GM18499 (cell line): ENCODE measurements around the gene FRMD4A.

Experiments used
- ATAC-seq: cut with Tn5 transposase; IDR thresholded peaks from one replicate; pipeline ENCODE4 v1.9.1; 2021; ENCODE audit warnings: moderate number of reproducible peaks; ENCODE audit not compliant: insufficient read depth, unreplicated experiment

Gene FRMD4A

DNA sequence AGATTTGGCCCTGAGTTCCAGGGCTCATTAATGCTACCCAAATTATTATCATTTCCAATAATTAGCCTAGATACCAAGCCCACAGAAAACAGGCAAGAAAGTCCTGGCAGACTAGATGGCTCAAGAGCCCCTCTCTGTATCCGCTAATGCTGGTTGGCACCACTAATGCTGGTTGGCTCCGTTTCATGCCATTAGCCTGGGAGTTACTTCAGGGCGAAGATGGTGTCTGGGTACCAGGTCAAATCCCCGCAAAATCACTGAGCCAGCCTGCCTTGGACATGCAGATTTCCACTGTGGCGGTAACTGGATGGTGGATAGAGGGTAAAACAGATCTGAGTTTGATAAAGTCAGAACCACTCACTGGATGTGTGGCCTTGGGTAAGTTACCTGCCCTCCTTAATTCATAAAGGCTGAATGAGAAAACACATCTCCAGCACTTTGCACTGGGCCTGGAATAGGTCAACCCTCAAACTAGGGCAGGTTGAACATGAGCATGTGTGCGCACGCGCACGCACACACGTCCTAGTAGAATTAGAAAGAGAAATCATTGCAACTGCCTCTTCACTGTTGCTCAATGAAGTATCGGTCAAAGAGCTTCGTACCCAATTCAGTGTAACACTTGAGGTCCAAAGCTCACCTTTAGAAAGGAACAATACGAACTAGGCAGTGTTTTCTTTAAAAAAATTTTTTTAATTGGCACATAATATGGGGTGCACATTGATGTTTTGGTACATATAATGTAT is 652.5 kb downstream of the FRMD4A start:
- ATAC-seq: no peak

DNA sequence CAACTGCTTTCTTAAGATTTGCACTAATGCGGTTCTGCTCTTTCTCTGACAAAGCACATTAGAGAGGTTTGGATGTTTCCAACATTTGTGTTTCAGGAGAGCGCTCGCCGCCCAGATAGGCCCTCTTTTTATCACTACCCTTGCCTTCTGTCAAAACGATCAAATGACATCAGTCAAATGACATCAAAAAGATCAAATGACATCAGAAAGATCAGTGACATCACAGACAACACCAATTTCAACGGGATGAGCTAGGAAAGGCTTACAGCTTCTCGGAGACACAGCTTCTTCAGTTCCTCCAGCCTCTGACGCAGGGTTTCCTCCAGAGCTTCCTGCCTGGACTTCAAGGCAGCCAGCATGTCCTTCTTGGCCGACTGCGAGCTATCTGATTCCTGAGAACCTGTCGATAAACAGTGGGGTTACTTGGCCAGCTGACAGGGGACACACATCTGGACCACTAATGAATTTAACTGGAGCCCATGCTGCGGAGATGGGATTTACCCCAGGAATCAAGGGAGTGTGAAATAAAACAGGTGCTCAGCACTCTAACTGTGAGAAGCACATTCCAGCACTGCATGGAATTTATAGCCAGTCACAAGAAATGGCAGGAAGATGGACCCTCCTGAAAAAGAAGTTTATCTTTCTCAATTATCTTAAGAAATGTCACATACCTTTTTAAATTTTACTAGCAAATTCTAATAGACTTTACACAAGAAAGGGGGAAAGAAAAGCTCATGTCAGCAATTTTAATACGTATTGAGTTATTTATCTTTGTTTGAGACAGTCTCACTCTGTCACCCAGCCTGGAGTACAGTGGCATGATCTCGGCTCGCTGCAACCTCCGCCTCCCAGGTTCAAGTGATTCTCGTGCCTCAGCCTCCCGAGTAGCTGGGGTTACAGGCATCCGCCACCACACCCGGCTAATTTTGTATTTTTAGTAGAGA is 655.8 kb downstream of the FRMD4A start:
- ATAC-seq: no peak

DNA sequence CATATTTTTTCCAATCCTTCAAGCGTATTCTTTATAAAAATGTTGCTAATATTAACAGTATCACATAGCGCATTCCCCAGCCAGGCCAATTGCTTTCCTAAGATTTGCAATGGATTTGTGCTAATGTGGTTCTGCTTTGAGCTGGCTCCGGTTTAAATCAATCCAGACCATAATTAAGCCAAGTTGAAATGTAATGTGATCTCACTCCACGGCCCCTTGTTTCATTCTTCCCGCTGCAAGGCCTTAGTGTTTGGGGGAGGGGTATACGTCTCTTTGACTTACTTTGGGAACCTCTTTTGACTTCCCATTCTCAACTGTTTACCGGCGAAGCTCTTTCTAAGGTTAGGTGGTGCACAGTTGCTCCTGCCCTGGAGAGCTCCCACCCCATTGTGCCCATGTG is 657.6 kb downstream of the FRMD4A start:
- ATAC-seq: no peak

DNA sequence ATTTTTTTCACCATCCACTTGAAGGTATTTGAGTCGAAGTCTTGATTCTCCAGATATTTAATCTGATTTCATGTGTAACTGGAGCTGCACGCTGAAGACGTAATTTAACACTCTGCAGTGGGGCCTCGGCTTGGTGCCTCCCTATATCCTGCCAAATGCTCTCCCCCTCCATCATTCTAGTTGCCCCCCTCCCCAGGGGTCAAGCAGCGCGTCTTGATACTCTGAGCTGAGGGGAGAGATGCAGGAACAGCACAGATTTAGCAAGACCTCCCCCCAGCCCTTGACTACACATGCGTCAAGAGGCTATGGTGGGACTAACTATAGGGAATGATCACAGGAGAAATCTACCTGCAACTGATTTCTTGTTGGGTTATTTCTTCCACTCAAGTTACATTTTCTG is 658.2 kb downstream of the FRMD4A start:
- ATAC-seq: no peak

DNA sequence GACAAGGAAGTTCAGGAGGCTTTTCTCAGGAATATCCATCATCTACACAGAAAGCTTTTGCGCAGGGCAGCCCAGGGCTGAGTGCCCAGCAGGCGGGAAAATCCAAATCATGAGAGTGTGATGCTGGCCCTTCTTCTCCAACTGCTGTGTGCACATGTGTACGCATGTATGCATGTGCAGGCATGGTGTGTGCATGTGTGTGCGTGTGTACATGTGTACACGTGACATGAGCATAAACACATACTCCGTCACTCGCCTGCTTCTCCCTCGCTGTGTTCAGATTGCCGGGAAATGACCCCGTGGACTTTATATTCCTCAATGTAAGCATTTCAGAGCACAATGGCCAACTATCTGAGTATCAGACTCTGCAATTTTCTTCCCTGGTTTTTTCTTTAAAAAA is 658.8 kb downstream of the FRMD4A start:
- ATAC-seq: no peak

DNA sequence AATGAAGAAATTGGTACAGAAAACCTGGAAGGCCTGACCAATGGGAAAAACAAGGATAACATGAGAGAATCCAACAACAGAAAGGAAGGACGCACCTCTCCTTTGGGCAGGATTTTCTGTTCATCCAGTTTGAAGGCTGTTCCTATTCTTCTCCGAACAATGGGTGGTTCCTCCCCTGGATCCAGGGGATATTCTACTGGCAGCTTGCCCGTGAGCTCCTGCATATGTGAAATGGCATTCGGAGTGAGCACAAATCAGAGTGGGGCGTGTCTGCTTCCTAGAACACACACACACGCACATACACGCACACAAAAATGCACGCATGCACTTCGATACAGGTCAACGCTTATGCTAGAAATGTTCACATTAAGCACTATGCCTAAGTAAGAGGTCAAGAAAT is 660.4 kb downstream of the FRMD4A start:
- no peak for ATAC-seq

DNA sequence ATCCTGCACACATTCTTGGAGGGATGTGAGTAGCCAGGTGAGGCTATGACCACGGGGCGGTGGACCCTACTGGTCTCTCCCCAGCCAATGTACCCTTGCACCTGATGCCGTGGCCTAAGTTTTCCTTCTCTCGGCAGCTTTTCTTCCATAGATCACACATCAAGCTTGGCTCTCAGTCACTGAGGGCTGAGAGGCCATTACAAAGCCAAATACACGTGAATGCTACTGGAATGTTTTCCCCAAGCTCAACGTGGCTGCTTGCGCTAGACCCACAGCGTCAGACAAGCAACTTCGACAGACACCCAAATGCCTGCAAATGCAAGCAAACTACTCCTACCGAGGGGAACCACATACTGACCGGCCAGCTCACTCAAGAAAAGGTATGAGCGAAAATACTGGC is 660.8 kb downstream of the FRMD4A start:
- ATAC-seq: no peak

DNA sequence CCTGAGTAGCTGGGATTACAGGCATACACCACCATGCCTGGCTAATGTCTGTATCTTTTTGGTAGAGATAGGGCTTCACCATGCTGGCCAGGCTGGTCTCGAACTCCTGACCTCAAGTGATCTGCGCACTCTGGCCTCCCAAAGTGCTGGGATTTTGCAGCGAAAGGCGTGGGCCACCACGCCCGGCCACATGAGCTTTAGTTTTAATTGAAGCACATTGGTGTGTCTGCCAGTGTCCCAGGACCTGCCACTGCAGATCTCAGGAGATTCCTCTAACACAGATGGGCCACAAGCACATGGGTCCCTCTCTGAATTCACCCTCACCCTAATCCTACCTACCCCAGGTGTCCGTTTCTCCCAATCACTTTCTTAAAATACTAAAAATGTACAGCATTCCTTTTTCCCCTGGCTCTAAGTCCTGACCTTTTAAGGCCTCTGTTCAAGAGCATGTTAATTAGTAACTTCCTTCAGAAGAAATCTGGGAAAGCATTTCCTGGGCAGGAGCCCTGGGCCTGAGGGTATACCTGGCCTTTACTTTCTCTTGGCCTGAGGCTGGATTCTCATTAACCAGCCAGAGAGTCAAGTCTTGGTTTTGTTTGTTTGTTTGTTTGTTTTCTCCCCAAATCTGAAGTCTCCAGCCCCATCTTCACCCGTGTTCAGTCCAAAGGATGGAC is 661.4 kb downstream of the FRMD4A start:
- ATAC-seq: no peak

DNA sequence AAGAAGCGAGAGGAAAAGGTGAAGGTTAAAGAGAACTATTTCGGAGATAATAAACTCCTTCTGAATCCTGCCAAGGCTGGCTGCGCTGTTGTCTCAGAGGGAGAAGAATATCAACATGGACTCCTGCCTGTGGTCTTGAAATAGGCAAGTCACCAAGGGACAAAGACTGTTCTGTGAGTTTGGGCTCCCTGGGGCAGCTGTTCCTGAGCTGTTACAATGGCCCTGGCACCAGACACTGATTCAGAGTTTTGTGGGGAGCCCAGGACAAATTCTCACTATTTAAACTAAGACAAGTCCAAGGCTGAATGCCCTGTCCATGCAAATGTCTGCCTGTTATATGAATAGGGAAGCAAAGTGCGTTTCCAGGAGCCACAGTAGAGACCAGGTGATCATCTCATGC is 662.6 kb downstream of the FRMD4A start:
- ATAC-seq: no peak

DNA sequence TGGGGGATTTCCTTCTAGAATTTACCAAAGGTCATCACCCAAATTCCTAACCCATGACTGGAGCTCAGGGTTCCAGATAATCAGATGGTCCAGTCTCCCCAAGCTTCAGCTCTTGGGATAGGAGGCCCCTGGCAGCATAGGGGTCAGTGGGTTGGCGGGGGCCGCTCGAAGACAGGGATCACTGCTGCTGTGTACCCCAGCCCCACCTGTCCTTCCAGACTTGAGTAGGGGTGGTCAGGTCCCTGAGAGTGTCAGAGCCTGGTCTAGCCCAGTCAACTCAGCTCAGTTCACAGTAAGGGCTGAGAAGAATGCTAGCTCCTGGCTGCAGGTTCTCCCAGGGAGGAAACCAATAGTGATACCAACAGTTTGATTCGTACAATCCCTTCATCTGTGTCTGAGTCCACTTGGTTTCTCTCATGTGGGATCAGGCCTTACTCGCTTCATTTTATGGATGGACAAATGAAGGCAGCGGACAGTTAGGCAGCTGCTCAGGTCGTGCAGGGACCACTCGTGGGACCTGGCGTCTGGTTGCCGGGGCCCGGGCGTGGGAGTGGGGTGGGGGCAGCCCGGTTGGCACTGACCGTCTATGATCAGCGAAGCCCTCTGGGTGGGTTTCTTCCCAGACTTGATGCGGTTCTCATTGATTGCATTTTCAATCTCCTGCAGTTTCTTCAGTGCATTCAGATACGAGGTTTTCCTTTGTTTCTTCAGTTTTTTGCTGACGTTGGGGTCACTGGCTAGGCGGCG is 665.0 kb downstream of the FRMD4A start:
- no peak for ATAC-seq

DNA sequence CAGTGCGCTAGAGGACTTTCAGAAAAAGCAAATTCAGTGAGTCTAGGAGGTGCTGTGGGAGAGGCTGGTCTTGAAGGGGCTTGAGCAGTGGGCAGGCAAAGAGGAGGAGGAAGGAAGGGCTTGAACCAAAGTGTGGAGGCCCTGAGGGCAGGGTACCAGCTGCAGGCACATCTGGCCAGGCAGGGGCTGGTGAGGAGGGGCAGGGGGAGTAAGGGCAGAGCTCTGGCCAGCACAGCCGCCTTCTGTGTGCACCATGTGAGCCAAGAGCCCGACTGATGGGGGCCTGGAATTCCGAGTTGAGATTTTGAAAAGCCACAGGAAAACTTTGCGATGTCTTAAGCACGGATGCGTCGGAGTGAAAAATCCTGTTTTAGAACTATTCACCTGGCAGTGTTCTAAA is 669.5 kb downstream of the FRMD4A start:
- ATAC-seq: no peak

DNA sequence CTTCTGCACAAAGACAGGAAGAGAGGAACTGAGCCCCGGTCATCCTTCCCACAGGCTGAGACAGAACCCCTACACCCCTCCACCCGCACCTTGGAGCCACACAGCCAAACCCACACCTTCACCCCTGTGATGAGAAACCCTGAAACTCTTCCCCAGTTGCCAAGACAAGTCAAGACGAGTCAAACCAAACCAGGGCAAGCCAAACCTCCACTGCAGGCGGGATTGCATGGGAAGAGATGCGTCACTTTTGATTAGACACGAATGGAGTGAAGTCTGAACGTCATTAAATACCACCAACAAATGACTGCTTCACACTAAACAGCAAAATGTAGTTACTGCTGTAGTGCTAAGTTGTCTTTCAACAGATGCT is 670.2 kb downstream of the FRMD4A start:
- ATAC-seq: no peak

DNA sequence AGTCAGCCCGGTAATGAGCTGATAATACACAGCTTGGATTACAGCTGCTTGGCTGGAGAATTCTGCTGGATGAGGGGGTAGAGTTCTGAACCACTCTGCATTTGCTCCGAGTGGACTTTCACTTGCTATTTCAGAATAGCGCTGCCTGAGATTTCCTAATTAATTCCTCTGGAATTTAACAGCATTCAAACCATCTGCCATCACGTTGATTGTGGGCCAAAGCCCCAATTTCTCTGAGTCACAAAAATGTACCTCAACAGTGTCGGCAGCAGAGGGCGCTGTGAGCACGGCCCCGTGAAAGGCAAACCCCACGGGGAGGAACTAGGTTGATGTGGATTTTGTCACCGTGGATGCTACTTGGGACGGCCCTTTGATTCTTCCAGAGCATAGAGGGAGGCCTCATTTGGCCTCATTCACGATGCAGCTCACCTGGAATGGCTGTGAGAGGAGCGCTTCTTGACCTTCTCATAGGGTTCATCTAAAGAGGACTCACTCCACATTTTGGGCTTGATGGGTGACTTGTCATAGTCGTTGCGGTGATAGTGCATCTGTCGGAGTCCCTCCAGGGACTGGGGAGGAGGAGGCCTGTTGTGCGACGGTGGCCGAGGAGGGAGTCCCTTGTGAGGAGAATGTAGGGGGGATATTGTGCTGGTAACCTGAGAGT is 670.7 kb downstream of the FRMD4A start:
- no peak for ATAC-seq

DNA sequence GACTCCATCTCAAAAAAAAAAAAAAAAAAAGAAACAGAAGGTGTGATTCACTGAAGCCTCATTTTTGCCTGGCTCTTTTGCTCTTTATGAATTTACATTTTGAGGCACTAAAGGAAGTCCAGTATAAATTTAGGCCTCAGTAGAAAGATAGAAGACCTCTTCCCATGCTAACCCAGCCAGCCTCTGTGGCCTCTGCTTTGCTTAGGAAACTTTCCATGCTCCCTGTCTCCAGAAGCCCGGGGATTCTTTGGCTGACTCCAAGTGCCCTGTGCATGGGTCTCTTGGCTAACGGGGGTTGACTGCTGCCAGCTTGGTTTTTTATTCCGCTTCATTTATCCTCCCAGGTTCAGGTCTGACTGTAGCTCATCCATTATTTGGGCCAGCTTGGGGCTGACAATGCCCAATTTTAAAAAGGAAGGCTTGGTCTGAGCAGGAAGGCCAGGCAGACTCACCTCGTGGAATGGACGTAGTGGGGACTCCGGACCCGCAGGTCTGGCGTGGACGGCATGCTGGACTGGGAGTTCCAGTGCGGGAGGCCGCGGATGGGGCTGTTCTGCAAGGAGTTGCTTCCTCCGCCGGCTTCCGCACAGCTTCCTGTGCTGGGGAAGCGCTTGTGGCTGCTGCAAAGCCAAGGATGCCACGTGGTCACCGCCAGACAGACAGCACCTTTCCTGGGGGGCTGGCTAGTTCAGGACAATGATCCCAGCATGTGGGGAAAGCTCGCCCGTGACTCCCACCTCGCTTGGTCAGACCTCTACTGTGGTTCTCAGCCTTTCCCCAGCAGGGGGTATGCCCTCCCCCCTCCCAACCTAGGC is 671.6 kb downstream of the FRMD4A start:
- no peak for ATAC-seq

DNA sequence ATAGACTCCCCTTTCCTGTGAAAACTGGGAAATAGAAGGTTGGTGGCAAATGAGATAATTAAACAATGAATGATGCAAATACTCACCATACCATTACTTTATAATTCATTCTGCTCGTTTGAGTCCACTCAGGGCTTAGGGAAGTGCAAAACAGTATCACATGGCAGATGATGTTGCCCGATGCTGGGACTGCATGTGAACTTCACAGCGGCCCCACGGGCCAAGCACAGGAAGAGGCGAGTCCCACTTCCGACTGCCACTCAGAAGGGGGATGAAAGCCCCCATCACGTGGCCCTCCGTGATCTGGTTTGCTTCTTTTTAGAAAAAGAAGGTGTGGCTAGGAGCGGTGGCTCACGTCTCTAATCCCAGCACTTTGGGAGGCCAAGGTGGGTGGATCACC is 672.5 kb downstream of the FRMD4A start:
- ATAC-seq: no peak

DNA sequence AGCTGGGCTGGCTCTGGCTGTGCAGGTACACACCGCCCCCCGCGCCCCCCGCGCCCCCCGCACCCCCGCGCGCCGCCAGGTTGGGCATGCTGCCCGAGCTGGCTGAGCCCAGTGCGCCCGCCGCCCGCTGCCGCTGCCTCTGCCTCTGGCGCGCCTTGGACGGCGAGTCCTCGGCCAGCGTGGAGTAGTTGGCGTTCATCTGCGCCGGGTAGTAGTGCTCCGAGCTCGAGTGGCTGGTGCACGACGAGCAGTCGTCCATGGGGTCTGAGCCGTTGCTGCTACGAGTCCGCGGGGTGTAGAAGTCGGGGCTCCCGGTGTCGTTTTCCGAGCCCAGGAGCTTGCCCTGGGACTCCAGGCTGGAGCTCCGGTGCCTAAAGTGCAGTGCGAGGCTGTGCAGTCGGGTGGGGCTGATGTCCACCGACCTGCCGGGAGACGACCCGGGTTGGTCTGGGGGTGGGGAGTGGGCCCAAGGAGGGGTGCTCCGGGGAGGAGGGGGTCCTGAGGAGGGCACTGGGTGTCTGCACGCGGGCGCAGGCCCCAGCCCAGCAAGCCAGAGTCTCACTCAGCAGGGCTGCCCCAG is 673.5 kb downstream of the FRMD4A start:
- ATAC-seq: no peak

DNA sequence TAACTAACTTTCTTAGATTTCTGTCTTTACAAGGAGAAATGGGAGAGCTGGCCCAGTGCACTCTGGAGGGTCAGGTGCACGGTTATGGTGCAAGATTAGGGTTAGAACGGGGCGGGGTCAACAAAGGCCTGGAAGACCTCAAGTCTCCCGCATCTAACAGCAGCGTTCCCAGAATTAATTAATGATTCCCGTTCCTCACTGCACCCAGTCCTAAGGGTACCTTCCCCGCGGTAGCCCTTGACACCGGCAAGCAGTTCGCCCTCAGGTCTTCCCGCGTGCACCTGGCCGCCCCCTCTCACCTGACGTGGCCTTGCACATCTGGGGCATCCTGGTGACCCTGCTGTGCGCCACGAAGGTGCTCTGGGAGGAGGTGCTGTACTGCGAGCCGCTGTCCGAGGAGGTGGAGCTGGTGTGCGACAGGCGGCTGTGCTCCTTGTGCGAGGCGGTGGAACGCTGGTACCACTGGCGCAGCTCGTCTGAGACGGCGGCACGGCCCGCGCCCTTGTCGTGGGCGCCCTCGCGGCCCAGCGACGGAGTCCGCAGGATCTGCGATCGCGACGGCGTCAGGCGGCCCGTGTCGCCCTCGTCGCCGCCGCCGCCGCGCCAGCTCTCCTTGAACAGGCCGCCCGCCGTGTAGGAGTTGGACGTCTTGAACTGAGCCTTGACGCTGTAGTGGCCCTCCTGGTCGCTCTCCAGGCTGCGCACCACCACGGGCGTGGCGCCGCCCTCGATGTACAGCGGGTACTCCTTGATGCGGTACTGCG is 674.2 kb downstream of the FRMD4A start:
- ATAC-seq: no peak

DNA sequence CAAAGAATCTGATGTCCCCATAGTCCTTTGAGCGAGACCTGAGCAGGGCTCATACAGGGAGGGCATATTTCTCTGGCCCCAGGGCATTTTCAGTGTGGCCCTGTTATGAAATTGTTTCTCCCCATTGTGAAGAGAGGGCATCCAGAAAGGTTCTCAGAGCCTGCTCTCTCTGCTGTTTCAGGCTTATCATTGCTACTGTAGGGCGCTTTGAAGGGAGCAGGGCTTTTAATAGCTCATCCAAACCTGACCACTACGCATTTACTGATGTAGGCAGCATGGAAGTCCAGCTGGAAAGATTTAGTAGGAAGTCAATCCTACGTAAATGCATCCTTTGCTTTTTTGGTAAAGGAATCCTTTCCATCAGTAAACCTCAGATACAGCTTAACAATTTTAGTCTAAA is 675.9 kb downstream of the FRMD4A start:
- ATAC-seq: no peak
